GM13977 (cell line): Measurements from ENCODE around the gene INSYN1.

Source experiments
- DNase-seq: peaks from one replicate; pipeline ENCODE4 v3.0.0; 2012; ENCODE audit warnings: low spot score
- CTCF ChIP-seq: IDR thresholded peaks from 2 replicates; pipeline ENCODE4 v1.5.1; 2012; ENCODE audit warnings: mild to moderate bottlenecking, control low read depth; ENCODE audit not compliant: insufficient read depth; ENCODE audit errors: extremely low read depth, missing control alignments
- in situ Hi-C: fragments of 300-500 bp; cut with MboI; formaldehyde crosslinking; loops from one replicate; pipeline ENCODE4 v1.12.0; 2022; ENCODE audit warnings: low sequenced_read_pairs, low pct_unique_long_range_greater_than_20kb, mixed read lengths, inconsistent platforms; ENCODE audit not compliant: unreplicated experiment

INSYN1 gene

GRCh38 chr15:73760330-73761329 lies 7.5 kb upstream of the INSYN1 start:
- in situ Hi-C loops, result no loop called here
- TF ChIP-seq CTCF, result no peak
- no peak for DNase-seq

DNA sequence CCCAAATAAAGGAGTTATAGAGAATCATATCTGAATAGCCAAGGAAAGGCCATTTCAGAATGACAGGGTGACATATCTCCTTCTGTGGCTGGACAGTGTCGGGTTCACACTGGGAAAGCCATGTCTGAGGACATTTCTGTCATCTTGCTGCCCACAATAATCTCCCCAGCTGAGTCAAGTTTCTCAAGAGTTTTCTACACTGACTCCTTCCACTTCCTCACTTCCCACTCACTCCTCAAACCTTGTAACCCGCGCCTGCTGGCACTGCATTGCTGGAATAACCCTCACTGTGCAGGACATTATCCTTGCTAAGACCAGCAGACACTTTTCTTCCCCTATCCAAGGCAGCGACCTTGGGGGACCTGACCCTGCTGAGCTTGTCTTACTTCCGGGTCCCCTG lies 5.3 kb upstream of the INSYN1 start:
- in situ Hi-C loops, result no loop called here
- no peak for TF ChIP-seq CTCF
- DNase-seq, result no peak

GRCh38 chr15:73757571-73757970 lies 4.4 kb upstream of the INSYN1 start:
- in situ Hi-C loops, result no loop called here

DNA sequence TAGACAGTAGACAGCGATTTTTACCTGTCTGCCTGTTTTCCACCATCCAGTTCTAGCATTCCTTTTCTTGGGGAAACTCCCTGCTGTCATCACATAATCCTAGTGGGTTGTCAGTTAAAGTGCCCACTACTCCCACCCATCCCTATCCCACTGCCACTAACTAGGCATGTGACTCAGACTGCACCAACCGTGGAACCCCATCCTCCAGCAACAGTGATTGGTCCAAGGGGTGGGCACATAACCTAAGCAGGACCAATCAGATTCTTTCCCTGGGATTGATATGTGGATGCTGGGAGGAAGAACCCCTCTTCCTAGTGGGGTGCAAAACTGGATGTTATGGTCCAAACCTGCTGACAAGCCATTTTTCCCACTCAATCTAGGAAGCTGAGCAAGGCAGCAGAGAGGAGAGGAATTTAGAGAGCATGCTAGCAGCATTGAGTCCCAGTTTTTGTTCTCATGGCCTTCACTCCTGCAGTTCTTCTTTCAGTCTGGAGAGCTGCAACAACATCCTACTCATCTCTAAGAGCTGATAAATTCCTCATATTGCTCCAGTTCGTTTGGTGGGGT lies 3.9 kb upstream of the INSYN1 start:
- no peak for TF ChIP-seq CTCF
- DNase-seq, result no peak
- in situ Hi-C loops, result no loop called here

More at GRCh38 chr15:73757571-73757970, 4.4 kb upstream of the INSYN1 start:
- DNase-seq, result no peak
- no peak for TF ChIP-seq CTCF

DNA sequence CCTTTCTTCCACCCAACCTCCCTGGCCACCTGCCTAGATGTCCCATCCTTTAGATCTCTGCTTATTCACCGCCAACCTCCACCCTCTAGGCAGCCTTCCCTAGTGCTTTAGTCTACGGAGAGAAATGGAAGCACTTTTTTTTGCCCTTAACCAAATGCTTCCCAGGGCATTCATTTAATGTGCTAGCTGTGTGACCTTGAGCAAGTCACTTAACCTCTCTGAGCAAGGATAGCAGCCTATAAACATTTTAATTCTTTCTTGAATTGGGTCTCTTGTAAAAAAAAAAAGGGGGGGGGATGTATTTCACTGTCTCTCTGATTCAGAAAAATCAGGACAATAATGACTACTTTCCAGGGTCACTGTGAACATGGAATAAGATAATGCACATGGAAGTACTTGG lies 3.2 kb upstream of the INSYN1 start:
- no peak for DNase-seq
- no peak for TF ChIP-seq CTCF
- in situ Hi-C loops, result no loop called here

- DNase-seq, result no peak
- in situ Hi-C loops, result no loop called here
- no peak for TF ChIP-seq CTCF
Measured at GRCh38 chr15:73755946-73756345, 2.8 kb upstream of the INSYN1 start.
